Right forelimb (tissue), 1 donor: ENCODE results near the gene LGALS7B.
A peak's percentile ranks its signal among the peaks of the same experiment; 100 is the strongest.
"Not testable (repeated sequence)": the region's sequence is repeated elsewhere in the genome, so short reads cannot be mapped to it uniquely, and the experiment has no call there.

Source experiments
- DNase-seq: peaks from one replicate; pipeline ENCODE4 v3.0.0-alpha.2; 2018

LGALS7B gene

DNA sequence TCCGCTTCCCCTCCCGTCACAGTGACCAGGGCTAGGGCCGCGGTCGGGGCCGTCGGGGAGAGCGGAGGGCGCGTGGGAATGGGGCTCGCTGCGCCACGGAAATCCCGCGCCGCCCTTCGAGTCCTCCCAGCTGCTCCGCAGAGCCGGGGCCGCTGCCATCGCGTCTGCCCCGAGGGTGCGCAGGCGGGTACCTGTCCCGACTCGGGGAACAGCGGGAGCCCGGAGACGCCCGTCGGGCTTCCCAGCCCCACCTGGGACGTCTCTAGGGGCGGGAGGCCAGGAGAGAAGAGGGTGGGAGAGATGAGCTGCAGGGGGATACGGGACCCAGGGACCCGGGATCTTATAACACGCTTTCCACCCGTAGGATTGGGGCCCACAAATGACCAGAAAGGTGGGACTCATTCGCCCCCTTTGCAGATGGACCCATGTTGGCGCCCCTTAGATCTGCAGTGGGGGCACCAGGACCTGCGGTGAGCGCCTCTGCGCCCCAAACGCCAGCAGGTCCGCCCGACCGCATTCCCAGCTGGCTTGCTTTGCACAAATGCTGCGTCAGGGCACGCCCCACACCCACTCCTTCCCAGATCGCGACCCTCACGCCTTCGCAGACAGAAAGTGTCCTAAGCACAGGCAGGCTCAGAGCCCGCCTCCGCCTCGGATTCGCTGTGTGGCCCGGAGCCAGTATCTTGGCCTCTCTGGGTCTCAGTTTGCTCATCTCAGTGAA lies 18.6 kb upstream of the LGALS7B start:
- DNase-seq: not testable (repeated sequence)

DNA sequence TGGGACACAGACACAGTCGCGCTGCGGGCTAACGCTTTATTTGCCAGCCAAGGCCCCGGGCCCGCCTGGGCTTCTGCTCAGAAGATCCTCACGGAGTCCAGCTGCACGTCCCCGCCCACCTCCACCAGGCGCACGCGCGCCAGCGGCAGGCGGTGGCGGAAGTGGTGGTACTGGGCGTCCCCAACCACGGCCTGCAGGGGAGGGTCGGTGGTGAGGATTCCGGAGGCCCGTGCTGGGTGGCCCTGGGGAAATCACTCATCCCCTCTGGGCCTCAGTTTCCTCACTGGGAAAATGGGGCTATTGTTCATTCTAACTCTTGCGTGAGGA lies 18.1 kb upstream of the LGALS7B start:
- DNase-seq: not testable (repeated sequence)

DNA sequence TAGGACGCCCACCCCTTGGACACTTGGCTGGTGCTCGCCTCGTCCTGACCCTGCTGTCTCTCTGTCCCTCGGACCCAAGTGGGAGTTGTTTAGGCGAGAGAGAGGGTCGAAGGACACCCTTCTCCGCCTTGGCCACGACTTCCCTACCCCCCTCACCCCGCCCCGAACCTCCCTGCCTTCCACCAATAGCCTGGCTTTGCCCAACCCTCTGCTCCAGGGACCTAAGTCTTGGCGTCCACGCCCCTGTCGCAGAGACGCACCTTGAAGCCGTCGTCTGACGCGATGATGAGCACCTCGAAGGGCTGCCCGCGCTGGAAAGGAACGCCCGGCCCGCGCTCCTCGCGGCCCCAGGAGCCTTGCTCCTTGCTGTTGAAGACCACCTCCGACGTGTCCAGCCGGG lies 17.4 kb upstream of the LGALS7B start:
- not testable (repeated sequence) for DNase-seq

DNA sequence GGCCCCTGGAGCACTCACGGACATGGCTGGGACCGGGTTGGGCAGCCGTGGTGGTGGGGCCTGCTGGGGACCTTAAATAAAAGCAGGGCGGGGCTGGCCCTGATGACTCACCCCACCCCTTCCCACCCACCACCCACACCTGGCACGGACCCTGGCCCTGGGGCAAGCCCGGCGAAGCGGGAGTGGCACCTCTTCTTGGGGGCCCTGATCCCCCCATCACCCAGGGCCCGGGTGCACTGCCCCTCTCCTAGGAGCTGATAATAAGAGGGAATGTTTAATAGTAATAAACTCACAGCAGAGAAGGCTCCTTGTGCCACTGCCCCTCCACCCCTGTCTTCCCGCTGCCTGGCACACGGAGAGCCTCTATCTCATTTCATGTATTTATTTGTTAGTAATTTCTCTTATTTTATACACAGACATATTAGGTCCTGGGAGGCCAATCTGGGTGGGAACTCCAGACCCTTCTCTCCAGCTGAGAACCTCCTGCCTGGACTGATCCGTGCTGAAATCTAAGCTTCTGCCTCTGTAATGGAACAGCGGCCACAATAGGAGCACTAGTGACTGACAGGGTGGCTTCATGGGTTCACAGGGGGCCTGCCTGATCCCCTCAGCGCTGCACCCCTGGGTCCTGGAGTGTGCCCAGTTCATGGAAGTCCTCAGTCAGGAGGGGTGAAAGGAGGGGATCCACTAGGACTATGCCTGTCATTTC lies 15.4 kb upstream of the LGALS7B start, which contains the start of gene LGALS7:
Gene LGALS7, minus strand, starts transcription at position 49 of the 709 bp plus-strand sequence. Its CDS starts 25 bp downstream, at position 24.
- no peak for DNase-seq

DNA sequence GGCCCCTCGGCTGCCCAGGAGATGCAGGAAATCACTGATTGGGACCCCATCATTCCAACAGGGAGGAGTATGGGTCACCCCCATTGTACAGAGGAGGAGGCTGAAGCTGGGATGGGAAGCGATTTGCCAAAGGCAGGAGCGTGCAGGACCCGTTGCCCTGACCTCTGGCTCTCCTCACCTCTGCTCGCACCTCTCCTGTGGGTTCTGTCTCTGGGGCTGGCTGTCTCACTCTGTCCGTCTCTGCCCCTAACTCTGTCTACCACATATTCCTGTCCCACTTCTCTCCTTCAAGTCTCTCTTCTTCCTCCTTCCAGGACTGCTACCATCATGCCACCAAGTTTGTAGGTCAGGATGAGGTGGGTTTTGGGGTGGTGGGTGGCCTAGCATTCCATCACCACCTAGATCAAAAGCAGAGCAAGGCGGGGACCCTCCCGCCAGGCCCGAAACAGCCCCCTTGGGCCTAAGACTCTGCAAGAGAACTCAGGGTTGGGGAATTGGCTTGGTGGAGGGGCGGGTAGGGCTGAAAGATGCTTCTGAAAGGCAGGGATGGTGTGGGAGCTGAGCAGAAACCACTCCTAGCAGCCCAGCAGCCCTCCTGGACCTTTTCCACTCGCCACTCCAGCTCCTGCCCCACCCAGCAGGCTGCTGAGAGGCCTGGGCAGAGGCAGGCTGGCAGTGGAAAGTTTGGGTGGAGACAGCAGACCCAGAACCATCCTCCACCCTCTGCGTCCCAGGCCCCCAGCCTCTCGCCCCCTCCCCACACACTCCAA lies 14.6 kb upstream of the LGALS7B start:
- no peak for DNase-seq

DNA sequence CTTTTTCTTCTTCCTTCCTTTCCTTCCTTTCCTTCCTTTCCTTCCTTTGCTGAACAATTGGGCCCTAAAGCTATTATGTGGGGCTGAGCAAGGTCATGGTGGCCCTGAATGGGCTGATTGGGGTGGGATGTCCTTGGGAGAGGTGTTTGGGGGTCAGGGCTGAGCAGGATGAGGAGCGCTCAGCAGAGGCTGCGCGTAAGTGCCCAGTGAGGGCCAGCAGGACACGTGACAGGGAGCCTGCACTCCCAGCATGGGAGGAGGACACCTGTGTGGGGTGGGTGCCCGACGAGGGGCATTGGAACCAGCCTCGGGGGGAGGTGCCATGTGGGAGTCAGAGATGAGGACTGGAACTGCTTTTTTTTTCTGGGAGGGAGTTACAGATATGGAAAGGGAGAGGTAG lies 10.3 kb upstream of the LGALS7B start:
- no peak for DNase-seq

DNA sequence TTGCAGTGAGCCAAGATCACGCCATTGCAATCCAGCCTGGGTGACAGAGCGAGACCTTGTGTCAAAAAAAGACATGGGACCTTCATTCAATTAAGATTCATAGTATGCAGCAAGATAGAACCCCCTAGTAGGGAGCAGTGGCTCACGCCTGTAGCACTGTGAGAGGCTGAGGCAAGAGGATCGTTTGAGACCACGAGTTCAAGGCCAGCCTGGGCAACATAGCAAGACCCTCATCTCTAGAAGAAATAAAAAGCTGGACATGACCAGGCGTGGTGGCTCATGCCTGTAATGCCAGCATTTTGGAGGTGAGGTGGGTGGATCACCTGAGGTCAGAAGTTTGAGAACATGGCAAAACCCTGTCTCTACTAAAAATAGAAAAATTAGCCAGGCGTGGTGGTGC lies 8.6 kb upstream of the LGALS7B start:
- DNase-seq: no peak

DNA sequence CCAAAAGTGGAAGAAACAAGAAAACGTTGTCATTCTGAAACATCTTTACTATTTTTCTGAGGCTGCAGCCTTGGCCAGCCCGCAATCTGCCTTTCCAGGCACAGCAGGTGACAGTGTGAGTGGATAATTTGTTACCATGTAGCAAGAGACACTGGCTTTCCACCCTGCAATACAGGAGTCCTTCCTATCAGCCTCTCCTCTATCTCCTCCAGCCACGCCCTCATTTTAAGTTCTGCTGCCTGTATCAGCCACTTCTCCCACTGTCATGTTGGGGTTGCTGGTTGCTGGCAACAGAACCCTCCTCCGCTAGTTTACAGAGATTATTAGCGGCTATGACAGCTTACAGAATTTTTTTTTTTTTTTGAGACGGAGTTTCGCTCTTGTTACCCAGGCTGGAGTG lies 7.9 kb upstream of the LGALS7B start:
- no peak for DNase-seq

DNA sequence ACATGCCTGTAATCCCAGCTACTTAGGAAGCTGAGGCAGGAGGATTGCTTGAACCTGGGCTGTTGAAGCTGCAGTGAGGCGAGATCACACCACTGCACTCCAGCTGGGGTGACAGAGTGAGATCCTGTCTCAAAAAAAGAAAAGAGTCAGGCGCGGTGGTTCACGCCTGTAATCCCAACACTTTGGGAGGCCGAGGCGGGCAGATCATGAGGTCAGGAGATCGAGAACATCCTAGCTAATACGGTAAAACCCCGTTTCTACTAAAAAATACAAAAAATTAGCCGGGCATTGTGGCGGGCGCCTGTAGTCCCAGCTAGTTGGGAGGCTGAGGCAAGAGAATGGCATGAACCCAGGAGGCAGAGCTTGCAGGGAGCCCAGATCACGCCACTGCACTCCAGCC lies 6.8 kb upstream of the LGALS7B start:
- not testable (repeated sequence) for DNase-seq

DNA sequence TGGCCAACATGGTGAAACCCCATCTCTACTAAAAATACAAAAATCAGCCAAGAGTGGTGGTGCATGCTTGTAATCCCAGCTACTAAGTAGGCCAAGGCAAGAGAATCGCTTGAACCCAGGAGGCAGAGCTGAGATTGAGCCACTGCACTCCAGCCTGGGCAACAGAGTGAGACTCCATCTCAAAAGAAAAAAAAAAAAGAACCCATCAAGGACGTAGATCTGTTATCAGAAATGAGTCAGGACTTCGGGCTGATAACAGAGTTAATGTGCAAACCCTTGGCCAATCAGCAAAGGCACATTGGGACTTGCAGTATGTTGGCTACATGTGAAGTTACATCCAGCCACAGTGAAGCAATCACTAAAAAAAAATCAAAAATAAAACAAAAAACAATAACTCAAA lies 4.8 kb upstream of the LGALS7B start:
- no peak for DNase-seq

DNA sequence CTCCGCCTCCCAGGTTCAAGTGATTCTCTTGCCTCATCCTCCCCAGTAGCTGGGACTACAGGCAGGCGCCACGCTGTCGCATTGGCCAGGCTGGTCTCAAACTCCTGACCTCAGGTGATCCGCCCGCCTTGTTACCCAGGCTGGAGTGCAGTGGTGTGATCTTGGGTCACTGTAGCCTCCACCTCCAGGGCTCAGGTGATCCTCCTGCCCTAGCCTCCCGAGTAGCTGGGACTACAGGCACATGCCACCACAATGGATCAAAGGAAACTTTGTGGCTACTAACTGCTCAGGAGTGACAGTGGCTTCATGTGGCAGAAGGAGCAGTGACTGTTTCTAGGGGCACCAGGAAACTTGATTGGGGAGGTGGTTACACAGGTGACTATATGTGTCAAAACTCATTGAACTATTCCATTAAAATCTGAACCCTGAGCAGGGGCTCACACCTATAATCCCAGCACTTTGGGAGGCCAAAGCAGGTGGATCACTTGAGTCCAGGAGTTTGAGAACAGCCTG lies 3.8 kb upstream of the LGALS7B start:
- DNase-seq: no peak

DNA sequence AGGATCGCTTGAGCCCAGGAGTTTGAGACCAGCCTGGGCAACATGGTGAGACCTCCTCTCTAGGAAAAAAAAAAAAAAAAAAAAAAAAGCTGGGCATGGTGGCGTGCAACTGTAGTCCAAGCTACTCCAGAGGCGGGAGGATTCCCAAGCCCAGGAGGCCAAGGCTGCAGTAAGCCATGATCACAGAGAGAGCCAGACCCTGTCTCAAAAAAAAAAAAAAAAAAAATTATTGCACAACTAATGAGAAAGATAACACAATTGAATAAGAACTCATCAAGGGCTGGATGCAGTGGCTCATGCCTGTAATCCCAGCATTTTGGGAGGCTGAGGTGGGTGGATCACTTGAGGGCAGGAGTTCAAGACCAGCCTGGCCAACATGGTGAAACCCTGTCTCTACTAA lies 2.9 kb upstream of the LGALS7B start:
- DNase-seq: not testable (repeated sequence)

DNA sequence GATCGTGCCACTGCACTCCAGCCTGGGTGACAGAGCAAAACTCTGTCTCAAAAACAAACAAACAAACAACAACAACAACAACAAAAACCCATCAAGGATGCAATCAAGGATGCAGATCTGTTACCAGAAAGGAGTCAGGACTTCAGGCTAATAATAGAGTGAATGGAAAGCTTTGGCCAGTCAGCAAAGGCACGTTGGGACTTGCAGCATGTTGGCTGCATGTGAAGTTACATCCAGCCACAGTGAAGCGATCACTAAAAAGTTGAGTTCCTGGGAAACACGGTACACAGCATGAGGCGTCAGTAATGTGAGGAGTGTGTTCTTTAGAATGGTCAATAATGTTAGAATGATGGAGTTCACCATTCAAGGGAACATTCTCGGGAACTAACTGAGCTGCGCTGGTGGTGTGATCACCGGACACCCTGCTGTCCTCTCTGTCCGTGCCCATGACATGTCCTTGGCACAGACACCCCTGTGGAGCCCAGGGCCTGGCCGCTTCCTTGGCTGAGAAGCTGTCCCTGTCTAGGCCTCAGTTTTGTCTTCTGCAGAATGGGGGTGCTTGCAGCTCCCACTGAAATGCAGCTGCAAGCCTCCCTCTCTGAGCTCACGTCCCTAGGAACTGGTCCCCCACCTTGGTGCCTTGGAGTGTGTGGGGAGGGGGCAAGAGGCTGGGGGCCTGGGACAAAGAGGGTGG lies 2.3 kb upstream of the LGALS7B start:
- no peak for DNase-seq

DNA sequence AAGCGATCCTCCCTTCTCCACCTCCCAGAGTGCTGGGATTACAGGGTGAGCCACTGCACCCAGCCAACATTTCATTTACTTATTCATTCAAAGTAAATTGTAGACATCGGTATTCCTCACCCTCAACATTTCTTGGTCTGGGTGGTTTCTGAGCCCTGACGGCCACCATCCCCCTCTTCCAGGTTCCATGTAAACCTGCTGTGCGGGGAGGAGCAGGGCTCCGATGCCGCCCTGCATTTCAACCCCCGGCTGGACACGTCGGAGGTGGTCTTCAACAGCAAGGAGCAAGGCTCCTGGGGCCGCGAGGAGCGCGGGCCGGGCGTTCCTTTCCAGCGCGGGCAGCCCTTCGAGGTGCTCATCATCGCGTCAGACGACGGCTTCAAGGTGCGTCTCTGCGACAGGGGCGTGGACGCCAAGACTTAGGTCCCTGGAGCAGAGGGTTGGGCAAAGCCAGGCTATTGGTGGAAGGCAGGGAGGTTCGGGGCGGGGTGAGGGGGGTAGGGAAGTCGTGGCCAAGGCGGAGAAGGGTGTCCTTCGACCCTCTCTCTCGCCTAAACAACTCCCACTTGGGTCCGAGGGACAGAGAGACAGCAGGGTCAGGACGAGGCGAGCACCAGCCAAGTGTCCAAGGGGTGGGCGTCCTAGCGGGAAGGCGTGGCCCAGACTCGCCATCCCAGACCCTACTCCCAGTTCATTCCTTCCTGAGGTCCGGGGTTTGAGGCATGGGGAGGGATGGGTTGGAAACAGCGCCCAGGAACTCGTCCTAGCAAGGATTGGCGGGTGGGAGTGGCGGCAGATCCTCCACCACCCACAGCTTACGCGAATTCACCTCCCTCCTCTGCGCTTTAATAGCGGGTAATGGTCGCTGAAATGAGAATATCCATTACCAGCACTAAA lies 1.8 kb downstream of the LGALS7B start:
- DNase-seq: not testable (repeated sequence)

DNA sequence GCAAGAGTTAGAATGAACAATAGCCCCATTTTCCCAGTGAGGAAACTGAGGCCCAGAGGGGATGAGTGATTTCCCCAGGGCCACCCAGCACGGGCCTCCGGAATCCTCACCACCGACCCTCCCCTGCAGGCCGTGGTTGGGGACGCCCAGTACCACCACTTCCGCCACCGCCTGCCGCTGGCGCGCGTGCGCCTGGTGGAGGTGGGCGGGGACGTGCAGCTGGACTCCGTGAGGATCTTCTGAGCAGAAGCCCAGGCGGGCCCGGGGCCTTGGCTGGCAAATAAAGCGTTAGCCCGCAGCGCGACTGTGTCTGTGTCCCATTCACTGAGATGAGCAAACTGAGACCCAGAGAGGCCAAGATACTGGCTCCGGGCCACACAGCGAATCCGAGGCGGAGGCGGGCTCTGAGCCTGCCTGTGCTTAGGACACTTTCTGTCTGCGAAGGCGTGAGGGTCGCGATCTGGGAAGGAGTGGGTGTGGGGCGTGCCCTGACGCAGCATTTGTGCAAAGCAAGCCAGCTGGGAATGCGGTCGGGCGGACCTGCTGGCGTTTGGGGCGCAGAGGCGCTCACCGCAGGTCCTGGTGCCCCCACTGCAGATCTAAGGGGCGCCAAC lies 2.6 kb downstream of the LGALS7B start:
- DNase-seq: not testable (repeated sequence)

DNA sequence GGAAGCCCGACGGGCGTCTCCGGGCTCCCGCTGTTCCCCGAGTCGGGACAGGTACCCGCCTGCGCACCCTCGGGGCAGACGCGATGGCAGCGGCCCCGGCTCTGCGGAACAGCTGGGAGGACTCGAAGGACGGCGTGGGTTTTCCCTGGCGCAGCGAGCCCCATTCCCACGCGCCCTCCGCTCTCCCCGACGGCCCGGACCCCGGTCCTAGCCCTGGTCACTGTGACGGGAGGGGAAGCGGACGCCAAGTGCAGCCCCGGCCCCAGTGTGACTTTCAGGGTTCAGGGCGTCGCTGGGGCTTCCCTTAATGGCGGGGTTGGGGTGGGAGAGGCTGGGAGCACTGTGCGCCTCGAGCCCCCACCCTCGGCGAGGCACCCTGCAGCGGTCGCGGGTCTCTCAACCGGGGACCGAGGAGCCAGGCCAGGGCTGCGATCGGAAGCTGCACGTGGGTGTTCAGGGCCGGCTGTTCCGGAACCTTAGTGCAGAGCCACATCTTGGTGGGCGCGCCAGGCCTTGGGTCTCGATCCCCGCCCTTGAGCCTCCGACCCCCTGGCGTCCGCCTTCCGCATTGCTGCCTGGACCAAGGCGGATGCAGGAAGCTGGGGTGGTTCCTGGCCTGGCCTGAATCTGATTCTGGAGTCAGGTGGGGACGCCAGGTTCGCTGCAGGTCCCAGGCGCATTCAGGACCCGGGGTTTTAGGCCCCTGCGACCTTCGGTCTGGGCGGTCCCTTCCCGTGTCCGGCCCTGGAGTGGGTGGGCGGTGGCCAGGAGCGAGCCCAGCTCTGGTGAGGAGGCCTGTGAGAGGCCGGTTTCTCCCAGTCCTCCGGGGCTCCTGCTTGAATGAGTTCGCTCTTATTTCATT lies 3.5 kb downstream of the LGALS7B start:
- DNase-seq: peak; percentile 63

DNA sequence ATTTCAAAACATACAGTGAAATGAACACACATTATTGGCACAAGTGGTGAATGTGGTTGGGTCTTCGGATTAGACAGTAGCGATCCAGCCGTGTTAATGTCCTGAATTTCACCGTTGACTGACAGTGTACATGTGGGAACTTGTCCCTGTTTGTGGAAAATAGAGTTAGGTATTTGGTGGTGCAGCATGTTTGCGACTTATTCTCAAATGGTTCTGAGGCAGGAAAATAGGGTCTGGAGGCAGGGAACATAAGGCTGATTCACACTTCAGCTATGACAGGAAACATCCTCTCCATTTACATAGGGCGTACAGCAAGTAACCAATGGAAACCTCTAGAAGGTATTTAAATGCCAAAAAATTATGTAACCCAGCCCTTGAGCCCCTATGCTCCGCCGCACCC lies 4.2 kb downstream of the LGALS7B start:
- DNase-seq: no peak

DNA sequence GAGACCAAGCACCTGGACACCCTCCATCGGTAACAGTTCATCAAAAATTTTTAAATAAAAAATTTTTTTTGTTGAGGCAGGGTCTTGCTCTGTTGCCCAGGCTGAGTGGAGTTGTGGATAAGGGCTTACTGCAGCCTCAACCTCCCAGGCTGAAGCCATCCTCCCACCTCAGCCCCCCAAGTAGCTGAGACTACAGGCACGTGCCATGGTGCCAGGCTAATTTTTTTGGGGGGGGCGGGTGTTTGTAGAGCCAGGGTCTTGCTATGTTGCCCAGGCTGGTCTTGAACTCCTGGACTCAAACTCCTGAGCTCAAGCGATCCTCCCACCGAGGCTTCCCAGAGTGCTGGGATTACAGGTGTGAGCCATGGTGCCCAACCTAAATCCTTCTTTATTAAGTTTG lies 4.7 kb downstream of the LGALS7B start:
- DNase-seq: no peak

DNA sequence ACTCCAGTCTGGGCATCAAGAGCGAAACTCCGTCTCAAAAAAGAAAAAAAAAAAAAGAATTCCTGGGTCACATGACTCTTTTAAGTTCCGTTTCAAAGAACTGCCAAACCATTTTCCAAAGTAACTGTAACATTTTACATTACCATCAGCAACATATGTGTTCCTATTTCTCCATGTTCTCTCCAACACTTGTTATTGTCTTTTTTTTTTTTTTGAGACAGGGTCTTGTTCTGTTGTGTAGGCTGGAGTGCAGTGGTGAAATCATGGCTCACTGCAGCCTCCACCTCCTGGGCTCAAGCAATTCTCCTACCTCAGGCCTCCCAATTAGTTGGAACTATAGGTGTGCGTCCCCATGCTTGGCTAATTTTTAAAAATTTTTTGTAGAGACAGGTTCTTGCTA lies 6.5 kb downstream of the LGALS7B start:
- DNase-seq: no peak

DNA sequence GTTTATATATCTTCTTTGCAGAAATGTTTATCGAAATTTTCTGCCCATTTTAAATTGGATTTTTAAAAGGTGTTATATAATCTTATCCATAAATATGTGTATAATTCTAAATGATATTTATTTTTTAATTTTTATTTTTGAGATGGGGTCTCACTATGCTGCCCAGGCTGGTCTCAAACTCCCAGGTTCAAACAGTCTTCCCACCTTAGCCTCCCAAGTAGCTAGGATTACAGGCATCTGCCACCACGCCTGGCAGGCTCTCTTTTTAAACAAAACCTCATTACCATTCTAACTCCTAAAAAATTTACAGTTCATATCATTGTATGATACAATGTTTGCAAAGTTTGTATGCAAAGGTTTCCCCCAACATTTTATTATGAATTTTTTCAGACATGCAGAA lies 7.2 kb downstream of the LGALS7B start:
- no peak for DNase-seq
